ENCODE measurements around the gene DHX29.

GRCh38 chr5:55338810-55339243 lies 31.3 kb upstream of the DHX29 start:
- TF ChIP-seq CTCF (IDR thresholded peaks at IDR 0.05): no peak
- no peak for TF ChIP-seq POLR2A (IDR thresholded peaks at IDR 0.05; ENCODE audit: low read depth)
- TF ChIP-seq EP300 (IDR thresholded peaks at IDR 0.05): no peak
